WTC11 (cell line): ENCODE data around the gene LPAR2. TPM values are rescaled to one million over a fixed set of nuclear protein-coding genes. Genes with fewer than 3 reads are reported as not detected.

Source experiments
- ATAC-seq: fragments of 200-7000 bp; cut with Tn5 transposase; 2 replicates; pipeline ENCODE4 v1.10.0; 2021; ENCODE audit warnings: mild to moderate bottlenecking, moderate library complexity
- CTCF ChIA-PET: fragments of 300-600 bp; sonication (Branson Sonifier 250); formaldehyde crosslinking; loops from one replicate; lab custom pipeline; 2021; ENCODE audit warnings: antibody characterized with exemption; lab: Charles Lee
- POLR2A ChIA-PET: fragments of 350-600 bp; sonication (Branson Sonifier 250); formaldehyde crosslinking; loops from one replicate; lab custom pipeline; 2021; ENCODE audit warnings: antibody characterized with exemption; lab: Charles Lee
- DNase-seq: peaks from one replicate; pipeline ENCODE4 v3.0.0; 2021; ENCODE audit warnings: low spot score
- H3K27ac Mint-ChIP-seq: 2 replicates; pipeline ENCODE4 v1.8.0; 2021; ENCODE audit warnings: mixed read lengths
- H3K27me3 Mint-ChIP-seq: 2 replicates; pipeline ENCODE4 v1.8.0; 2021; ENCODE audit warnings: low read depth, mild to moderate bottlenecking, moderate library complexity, mixed read lengths
- H3K36me3 Mint-ChIP-seq: 2 replicates; pipeline ENCODE4 v1.8.0; 2021; ENCODE audit warnings: mixed read lengths
- H3K4me1 Mint-ChIP-seq: 2 replicates; pipeline ENCODE4 v1.8.0; 2022; ENCODE audit warnings: mixed read lengths
- H3K4me3 Mint-ChIP-seq: 2 replicates; pipeline ENCODE4 v1.8.0; 2021; ENCODE audit warnings: mild to moderate bottlenecking, moderate library complexity, mixed read lengths
- H3K9me3 Mint-ChIP-seq: 2 replicates; pipeline ENCODE4 v1.8.0; 2021; ENCODE audit warnings: mixed read lengths
- CREM ChIP-seq: sonication (generic); formaldehyde crosslinking; IDR thresholded peaks from 2 replicates; pipeline ENCODE4 v1.8.1; 2022; ENCODE audit warnings: mild to moderate bottlenecking, missing genetic modification reagents, moderate library complexity
- ETV6 ChIP-seq: sonication (generic); formaldehyde crosslinking; IDR thresholded peaks from 2 replicates; pipeline ENCODE4 v1.8.1; 2022; ENCODE audit warnings: mild to moderate bottlenecking, missing genetic modification reagents
- HMGA2 ChIP-seq: fragments of 250-450 bp; sonication (Bioruptor Pico); IDR thresholded peaks from 2 replicates; pipeline ENCODE4 v1.4.0; 2021; ENCODE audit warnings: mild to moderate bottlenecking, moderate library complexity
- MXD4 ChIP-seq: fragments of 250-450 bp; sonication (Bioruptor Pico); IDR thresholded peaks from 2 replicates; pipeline ENCODE4 v1.8.0; 2021; ENCODE audit warnings: mild to moderate bottlenecking, moderate library complexity, borderline replicate concordance
- MYBL2 ChIP-seq: sonication (generic); formaldehyde crosslinking; IDR thresholded peaks from 2 replicates; pipeline ENCODE4 v1.8.1; 2023; ENCODE audit warnings: mild to moderate bottlenecking, moderate library complexity, missing genetic modification reagents
- PRRX2 ChIP-seq: fragments of 250-450 bp; sonication (Bioruptor Pico); IDR thresholded peaks from 2 replicates; pipeline ENCODE4 v1.8.0; 2021; ENCODE audit warnings: mild to moderate bottlenecking
- SMAD4 ChIP-seq: sonication (generic); formaldehyde crosslinking; IDR thresholded peaks from 2 replicates; pipeline ENCODE4 v1.8.0; 2022; ENCODE audit warnings: mild to moderate bottlenecking, missing genetic modification reagents
- SP1 ChIP-seq: sonication (generic); formaldehyde crosslinking; conservative IDR thresholded peaks from 2 replicates; pipeline ENCODE4 v1.8.1; 2022; ENCODE audit warnings: missing genetic modification reagents
- TCF7 ChIP-seq: sonication (generic); formaldehyde crosslinking; IDR thresholded peaks from 2 replicates; pipeline ENCODE4 v1.8.0; 2022; ENCODE audit warnings: mild to moderate bottlenecking, low read depth, missing genetic modification reagents, moderate library complexity
- TEAD1 ChIP-seq: sonication (generic); formaldehyde crosslinking; IDR thresholded peaks from 2 replicates; pipeline ENCODE4 v1.8.0; 2022; ENCODE audit warnings: mild to moderate bottlenecking, missing genetic modification reagents
- ZNF121 ChIP-seq: sonication (generic); formaldehyde crosslinking; IDR thresholded peaks from 2 replicates; pipeline ENCODE4 v1.8.0; 2023; ENCODE audit warnings: missing genetic modification reagents
- ZNF263 ChIP-seq: sonication (generic); formaldehyde crosslinking; IDR thresholded peaks from 2 replicates; pipeline ENCODE4 v1.8.1; 2022; ENCODE audit warnings: low read depth, mild to moderate bottlenecking, moderate library complexity, missing genetic modification reagents
- total RNA-seq: library from RNA; stranded (reverse); gene quantifications from 3 replicates; pipeline ENCODE4 v1.2.3, GENCODE V29; 2021
- TF ChIP-seq, protein P1 (sequence below): sonication (generic); formaldehyde crosslinking; IDR thresholded peaks from 2 replicates; pipeline ENCODE4 v1.8.0; 2022; ENCODE audit warnings: mild to moderate bottlenecking, missing genetic modification reagents
- TF ChIP-seq, protein P2 (sequence below): sonication (generic); formaldehyde crosslinking; IDR thresholded peaks from 2 replicates; pipeline ENCODE4 v1.8.0; 2022; ENCODE audit warnings: mild to moderate bottlenecking, missing genetic modification reagents
- TF ChIP-seq, protein P3 (sequence below): sonication (generic); formaldehyde crosslinking; IDR thresholded peaks from 2 replicates; pipeline ENCODE4 v1.8.1; 2022; ENCODE audit warnings: low read depth, mild to moderate bottlenecking, moderate library complexity, missing genetic modification reagents, borderline replicate concordance
- TF ChIP-seq, protein P4 (sequence below): fragments of 250-450 bp; sonication (Bioruptor Pico); IDR thresholded peaks from 2 replicates; pipeline ENCODE4 v1.9.0; 2021; ENCODE audit warnings: mild to moderate bottlenecking
- TF ChIP-seq, protein P5 (sequence below): fragments of 250-450 bp; sonication (Bioruptor Pico); IDR thresholded peaks from 2 replicates; pipeline ENCODE4 v1.9.0; 2021; ENCODE audit warnings: mild to moderate bottlenecking, borderline replicate concordance
- TF ChIP-seq, protein P6 (sequence below): sonication (generic); formaldehyde crosslinking; IDR thresholded peaks from 2 replicates; pipeline ENCODE4 v1.8.0; 2022; ENCODE audit warnings: mild to moderate bottlenecking, missing genetic modification reagents
- TF ChIP-seq, protein P7 (sequence below): sonication (generic); formaldehyde crosslinking; IDR thresholded peaks from 2 replicates; pipeline ENCODE4 v1.8.1; 2023; ENCODE audit warnings: mild to moderate bottlenecking, missing genetic modification reagents
- TF ChIP-seq, protein P8 (sequence below): sonication (generic); formaldehyde crosslinking; IDR thresholded peaks from 2 replicates; pipeline ENCODE4 v1.8.0; 2022; ENCODE audit warnings: mild to moderate bottlenecking, missing genetic modification reagents
- TF ChIP-seq, protein P9 (sequence below): sonication (generic); formaldehyde crosslinking; conservative IDR thresholded peaks from 2 replicates; pipeline ENCODE4 v1.8.1; 2022; ENCODE audit warnings: mild to moderate bottlenecking, missing genetic modification reagents

The LPAR2 gene
- total RNA-seq, 1 experiment from 2014 or later, result 44.5 TPM

DNA sequence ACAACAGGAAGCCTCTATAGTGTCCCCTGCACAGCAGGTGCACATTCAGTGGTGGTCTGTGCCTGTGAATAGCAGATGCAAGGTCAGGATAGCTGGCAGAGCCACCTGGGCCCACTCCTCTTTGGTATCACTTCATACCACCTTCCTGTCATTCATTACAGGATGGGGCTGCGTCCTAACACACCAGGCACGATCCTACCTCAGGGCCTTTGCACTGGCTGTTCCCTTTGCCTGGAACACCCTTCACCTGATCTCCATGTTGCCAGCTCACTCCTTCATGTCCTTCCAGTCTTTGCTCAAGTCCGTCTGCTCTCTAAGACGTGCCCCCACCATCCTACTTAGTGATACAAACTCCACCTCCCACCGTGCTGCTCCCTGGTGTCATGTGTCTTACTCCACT, 4.6 kb upstream of the LPAR2 start (continued):
- TF ChIP-seq MXD4 (CRISPR knock-in tag) (no peak), ETV6 (CRISPR knock-in tag) (no peak), SP1 (CRISPR knock-in tag) (no peak), SMAD4 (CRISPR knock-in tag) (no peak), ZNF263 (no peak), TCF7 (CRISPR knock-in tag) (no peak), HMGA2 (CRISPR knock-in tag) (no peak)
- TF ChIP-seq, protein P1, sequence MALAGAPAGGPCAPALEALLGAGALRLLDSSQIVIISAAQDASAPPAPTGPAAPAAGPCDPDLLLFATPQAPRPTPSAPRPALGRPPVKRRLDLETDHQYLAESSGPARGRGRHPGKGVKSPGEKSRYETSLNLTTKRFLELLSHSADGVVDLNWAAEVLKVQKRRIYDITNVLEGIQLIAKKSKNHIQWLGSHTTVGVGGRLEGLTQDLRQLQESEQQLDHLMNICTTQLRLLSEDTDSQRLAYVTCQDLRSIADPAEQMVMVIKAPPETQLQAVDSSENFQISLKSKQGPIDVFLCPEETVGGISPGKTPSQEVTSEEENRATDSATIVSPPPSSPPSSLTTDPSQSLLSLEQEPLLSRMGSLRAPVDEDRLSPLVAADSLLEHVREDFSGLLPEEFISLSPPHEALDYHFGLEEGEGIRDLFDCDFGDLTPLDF (CRISPR knock-in tag), result no peak
- TF ChIP-seq, protein P2, sequence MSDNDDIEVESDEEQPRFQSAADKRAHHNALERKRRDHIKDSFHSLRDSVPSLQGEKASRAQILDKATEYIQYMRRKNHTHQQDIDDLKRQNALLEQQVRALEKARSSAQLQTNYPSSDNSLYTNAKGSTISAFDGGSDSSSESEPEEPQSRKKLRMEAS (CRISPR knock-in tag), result no peak
- TF ChIP-seq, protein P3, sequence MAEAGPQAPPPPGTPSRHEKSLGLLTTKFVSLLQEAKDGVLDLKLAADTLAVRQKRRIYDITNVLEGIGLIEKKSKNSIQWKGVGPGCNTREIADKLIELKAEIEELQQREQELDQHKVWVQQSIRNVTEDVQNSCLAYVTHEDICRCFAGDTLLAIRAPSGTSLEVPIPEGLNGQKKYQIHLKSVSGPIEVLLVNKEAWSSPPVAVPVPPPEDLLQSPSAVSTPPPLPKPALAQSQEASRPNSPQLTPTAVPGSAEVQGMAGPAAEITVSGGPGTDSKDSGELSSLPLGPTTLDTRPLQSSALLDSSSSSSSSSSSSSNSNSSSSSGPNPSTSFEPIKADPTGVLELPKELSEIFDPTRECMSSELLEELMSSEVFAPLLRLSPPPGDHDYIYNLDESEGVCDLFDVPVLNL, result no peak
- TF ChIP-seq, protein P4, sequence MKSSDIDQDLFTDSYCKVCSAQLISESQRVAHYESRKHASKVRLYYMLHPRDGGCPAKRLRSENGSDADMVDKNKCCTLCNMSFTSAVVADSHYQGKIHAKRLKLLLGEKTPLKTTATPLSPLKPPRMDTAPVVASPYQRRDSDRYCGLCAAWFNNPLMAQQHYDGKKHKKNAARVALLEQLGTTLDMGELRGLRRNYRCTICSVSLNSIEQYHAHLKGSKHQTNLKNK (CRISPR knock-in tag), result no peak
- TF ChIP-seq, all 79 proteins: peak for 0

DNA sequence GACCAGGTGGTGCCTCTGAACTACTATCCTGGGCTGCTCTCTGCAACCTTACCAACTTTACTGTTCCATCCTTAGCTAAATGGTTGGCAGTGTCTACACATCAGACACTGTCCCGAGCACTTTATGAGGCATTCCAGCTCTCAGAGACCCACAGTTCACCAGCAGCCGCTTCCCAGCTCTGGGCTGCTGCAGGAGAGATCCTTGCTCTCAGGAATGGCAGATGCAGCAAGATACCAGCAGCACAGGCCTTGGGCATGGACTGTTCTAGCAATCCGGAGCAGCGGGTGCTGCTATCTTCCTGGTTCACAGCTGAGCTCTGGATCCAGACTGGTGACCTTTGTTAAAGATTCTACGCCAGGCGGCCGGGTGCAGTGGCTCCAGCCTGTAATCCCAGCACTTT, 3.3 kb upstream of the LPAR2 start:
- ATAC-seq (no peak), DNase-seq (no peak)
- ChIA-PET POLR2A (no interaction called here), CTCF (interaction anchor here (1.2 kb wide), 2 partner anchors 12 to 77 kb away, joined by 3 to 5 read pairs; partner anchors contain the start of gene GMIP)
- Mint-ChIP-seq H3K36me3 (peaks cover 20% of the 10 kb centered on the region), H3K27ac (no peak overlapping the region), H3K4me1 (peaks cover 13% of the 10 kb centered on the region), H3K9me3 (no peaks in the 10 kb centered on the region), H3K27me3 (no peaks in the 10 kb centered on the region; the same call in 1 of the 2 replicates), H3K4me3 (no peak overlapping the region)
- no peak for TF ChIP-seq CREM (CRISPR knock-in tag)
- TF ChIP-seq ZNF121 (CRISPR knock-in tag), result no peak
- TF ChIP-seq TEAD1 (CRISPR knock-in tag), result no peak
- TF ChIP-seq, protein P5, sequence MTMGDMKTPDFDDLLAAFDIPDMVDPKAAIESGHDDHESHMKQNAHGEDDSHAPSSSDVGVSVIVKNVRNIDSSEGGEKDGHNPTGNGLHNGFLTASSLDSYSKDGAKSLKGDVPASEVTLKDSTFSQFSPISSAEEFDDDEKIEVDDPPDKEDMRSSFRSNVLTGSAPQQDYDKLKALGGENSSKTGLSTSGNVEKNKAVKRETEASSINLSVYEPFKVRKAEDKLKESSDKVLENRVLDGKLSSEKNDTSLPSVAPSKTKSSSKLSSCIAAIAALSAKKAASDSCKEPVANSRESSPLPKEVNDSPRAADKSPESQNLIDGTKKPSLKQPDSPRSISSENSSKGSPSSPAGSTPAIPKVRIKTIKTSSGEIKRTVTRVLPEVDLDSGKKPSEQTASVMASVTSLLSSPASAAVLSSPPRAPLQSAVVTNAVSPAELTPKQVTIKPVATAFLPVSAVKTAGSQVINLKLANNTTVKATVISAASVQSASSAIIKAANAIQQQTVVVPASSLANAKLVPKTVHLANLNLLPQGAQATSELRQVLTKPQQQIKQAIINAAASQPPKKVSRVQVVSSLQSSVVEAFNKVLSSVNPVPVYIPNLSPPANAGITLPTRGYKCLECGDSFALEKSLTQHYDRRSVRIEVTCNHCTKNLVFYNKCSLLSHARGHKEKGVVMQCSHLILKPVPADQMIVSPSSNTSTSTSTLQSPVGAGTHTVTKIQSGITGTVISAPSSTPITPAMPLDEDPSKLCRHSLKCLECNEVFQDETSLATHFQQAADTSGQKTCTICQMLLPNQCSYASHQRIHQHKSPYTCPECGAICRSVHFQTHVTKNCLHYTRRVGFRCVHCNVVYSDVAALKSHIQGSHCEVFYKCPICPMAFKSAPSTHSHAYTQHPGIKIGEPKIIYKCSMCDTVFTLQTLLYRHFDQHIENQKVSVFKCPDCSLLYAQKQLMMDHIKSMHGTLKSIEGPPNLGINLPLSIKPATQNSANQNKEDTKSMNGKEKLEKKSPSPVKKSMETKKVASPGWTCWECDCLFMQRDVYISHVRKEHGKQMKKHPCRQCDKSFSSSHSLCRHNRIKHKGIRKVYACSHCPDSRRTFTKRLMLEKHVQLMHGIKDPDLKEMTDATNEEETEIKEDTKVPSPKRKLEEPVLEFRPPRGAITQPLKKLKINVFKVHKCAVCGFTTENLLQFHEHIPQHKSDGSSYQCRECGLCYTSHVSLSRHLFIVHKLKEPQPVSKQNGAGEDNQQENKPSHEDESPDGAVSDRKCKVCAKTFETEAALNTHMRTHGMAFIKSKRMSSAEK (CRISPR knock-in tag), result no peak
- TF ChIP-seq, protein P6, sequence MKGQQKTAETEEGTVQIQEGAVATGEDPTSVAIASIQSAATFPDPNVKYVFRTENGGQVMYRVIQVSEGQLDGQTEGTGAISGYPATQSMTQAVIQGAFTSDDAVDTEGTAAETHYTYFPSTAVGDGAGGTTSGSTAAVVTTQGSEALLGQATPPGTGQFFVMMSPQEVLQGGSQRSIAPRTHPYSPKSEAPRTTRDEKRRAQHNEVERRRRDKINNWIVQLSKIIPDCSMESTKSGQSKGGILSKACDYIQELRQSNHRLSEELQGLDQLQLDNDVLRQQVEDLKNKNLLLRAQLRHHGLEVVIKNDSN, result no peak
- TF ChIP-seq, protein P7, sequence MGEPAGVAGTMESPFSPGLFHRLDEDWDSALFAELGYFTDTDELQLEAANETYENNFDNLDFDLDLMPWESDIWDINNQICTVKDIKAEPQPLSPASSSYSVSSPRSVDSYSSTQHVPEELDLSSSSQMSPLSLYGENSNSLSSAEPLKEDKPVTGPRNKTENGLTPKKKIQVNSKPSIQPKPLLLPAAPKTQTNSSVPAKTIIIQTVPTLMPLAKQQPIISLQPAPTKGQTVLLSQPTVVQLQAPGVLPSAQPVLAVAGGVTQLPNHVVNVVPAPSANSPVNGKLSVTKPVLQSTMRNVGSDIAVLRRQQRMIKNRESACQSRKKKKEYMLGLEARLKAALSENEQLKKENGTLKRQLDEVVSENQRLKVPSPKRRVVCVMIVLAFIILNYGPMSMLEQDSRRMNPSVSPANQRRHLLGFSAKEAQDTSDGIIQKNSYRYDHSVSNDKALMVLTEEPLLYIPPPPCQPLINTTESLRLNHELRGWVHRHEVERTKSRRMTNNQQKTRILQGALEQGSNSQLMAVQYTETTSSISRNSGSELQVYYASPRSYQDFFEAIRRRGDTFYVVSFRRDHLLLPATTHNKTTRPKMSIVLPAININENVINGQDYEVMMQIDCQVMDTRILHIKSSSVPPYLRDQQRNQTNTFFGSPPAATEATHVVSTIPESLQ (CRISPR knock-in tag), result no peak
- TF ChIP-seq, protein P8, sequence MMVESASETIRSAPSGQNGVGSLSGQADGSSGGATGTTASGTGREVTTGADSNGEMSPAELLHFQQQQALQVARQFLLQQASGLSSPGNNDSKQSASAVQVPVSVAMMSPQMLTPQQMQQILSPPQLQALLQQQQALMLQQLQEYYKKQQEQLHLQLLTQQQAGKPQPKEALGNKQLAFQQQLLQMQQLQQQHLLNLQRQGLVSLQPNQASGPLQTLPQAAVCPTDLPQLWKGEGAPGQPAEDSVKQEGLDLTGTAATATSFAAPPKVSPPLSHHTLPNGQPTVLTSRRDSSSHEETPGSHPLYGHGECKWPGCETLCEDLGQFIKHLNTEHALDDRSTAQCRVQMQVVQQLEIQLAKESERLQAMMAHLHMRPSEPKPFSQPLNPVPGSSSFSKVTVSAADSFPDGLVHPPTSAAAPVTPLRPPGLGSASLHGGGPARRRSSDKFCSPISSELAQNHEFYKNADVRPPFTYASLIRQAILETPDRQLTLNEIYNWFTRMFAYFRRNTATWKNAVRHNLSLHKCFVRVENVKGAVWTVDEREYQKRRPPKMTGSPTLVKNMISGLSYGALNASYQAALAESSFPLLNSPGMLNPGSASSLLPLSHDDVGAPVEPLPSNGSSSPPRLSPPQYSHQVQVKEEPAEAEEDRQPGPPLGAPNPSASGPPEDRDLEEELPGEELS (CRISPR knock-in tag), result no peak
- TF ChIP-seq, protein P3, result no peak
- TF ChIP-seq, protein P9, sequence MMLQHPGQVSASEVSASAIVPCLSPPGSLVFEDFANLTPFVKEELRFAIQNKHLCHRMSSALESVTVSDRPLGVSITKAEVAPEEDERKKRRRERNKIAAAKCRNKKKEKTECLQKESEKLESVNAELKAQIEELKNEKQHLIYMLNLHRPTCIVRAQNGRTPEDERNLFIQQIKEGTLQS (CRISPR knock-in tag), result no peak
- no peak for TF ChIP-seq PRRX2 (CRISPR knock-in tag)
- TF ChIP-seq TCF7 (CRISPR knock-in tag), result no peak
- TF ChIP-seq MYBL2 (CRISPR knock-in tag), result no peak
